Measurements from ENCODE around the gene HES6.

HES6 gene

DNA sequence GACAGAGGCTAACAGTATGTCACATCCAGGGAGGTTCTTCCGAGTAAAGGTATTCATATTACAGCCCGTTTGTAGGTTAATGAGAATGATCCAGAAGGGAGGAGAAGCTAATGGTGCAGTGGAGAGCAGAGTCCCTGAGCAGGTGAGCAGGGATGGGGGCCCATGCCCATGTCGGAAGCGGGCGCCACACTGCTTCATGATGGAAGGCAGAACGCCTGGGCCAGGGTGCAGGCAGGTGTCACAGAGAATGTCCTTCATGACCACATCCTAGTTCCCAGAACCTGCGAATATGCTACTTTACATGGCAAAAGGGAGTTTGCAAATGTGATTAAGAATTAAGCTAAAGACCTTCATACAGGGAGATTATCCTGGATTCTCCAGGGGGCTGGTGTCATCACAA, 4.0 kb downstream of the HES6 start:
- H3K79me2 ChIP-seq (ENCODE audit: insufficient read depth, low read length): no peaks in the 10 kb centered on the region
- no peak overlapping the region for H3K27ac ChIP-seq (ENCODE audit: low read depth, low read length)
- H3K9me3 ChIP-seq (ENCODE audit: insufficient read depth, low read length): no peaks in the 10 kb centered on the region
- TF ChIP-seq EZH2phosphoT487 (conservative IDR thresholded peaks at IDR 0.05; ENCODE audit: low read length): no peak
- TF ChIP-seq, protein P1, sequence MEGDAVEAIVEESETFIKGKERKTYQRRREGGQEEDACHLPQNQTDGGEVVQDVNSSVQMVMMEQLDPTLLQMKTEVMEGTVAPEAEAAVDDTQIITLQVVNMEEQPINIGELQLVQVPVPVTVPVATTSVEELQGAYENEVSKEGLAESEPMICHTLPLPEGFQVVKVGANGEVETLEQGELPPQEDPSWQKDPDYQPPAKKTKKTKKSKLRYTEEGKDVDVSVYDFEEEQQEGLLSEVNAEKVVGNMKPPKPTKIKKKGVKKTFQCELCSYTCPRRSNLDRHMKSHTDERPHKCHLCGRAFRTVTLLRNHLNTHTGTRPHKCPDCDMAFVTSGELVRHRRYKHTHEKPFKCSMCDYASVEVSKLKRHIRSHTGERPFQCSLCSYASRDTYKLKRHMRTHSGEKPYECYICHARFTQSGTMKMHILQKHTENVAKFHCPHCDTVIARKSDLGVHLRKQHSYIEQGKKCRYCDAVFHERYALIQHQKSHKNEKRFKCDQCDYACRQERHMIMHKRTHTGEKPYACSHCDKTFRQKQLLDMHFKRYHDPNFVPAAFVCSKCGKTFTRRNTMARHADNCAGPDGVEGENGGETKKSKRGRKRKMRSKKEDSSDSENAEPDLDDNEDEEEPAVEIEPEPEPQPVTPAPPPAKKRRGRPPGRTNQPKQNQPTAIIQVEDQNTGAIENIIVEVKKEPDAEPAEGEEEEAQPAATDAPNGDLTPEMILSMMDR (IDR thresholded peaks at IDR 0.05; ENCODE audit: insufficient read depth, low read length, poor library complexity, severe bottlenecking): no peak
- no peak overlapping the region for H3K4me2 ChIP-seq (ENCODE audit: low read depth, low read length, poor library complexity, severe bottlenecking)
- no peaks in the 10 kb centered on the region for H3K27me3 ChIP-seq (ENCODE audit: low read length)
- H2AFZ ChIP-seq (ENCODE audit: low read depth, low read length, severe bottlenecking): no peak overlapping the region
- H3K9ac ChIP-seq (ENCODE audit: low read length): no peak overlapping the region
- H3F3A ChIP-seq (ENCODE audit: insufficient read depth): no peaks in the 10 kb centered on the region
- H3K9me2 ChIP-seq (replicated peaks; ENCODE audit: insufficient read depth, low read length): no peaks in the 10 kb centered on the region
- no peaks in the 10 kb centered on the region for H4K20me1 ChIP-seq (ENCODE audit: low read depth, low read length)
- no peaks in the 10 kb centered on the region for H3K36me3 ChIP-seq (ENCODE audit: low read length)
- no peak overlapping the region for H3K4me3 ChIP-seq (ENCODE audit: insufficient read depth, low read length, poor library complexity, severe bottlenecking)

DNA sequence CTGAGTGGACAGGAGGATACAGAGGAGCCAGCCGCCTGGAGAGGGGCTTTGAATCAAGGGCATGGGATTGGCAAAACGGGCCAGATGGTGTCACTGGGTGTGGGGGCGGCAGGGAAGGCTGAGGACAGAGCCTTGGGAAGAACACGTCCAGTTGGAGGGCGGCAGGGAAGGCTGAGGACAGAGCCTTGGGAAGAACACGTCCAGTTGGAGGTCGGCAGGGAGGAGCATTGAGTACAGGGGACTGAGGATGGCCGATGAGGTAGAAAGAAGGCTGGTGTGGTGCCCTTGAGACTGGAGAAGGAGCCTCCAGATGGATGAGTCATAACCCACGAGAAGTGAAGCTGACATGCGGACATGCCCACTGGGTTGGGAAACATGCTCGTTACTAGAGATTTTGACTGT, 4.5 kb downstream of the HES6 start:
- Histone ChIP-seq H3F3A (ENCODE audit: insufficient read depth) (no peaks in the 10 kb centered on the region), H3K9me2 (replicated peaks; ENCODE audit: insufficient read depth, low read length) (no peaks in the 10 kb centered on the region), H2AFZ (ENCODE audit: low read depth, low read length, severe bottlenecking) (no peak overlapping the region), H3K4me2 (ENCODE audit: low read depth, low read length, poor library complexity, severe bottlenecking) (no peak overlapping the region), H3K9me3 (ENCODE audit: insufficient read depth, low read length) (no peaks in the 10 kb centered on the region), H3K4me3 (ENCODE audit: insufficient read depth, low read length, poor library complexity, severe bottlenecking) (no peak overlapping the region), H3K79me2 (ENCODE audit: insufficient read depth, low read length) (no peaks in the 10 kb centered on the region), H3K9ac (ENCODE audit: low read length) (no peak overlapping the region), H3K27me3 (ENCODE audit: low read length) (no peaks in the 10 kb centered on the region), H3K36me3 (ENCODE audit: low read length) (no peaks in the 10 kb centered on the region), H3K27ac (ENCODE audit: low read depth, low read length) (no peak overlapping the region), H4K20me1 (ENCODE audit: low read depth, low read length) (no peaks in the 10 kb centered on the region)
- TF ChIP-seq, protein P1 (IDR thresholded peaks at IDR 0.05; ENCODE audit: insufficient read depth, low read length, poor library complexity, severe bottlenecking): no peak
- TF ChIP-seq EZH2phosphoT487 (conservative IDR thresholded peaks at IDR 0.05; ENCODE audit: low read length): no peak

DNA sequence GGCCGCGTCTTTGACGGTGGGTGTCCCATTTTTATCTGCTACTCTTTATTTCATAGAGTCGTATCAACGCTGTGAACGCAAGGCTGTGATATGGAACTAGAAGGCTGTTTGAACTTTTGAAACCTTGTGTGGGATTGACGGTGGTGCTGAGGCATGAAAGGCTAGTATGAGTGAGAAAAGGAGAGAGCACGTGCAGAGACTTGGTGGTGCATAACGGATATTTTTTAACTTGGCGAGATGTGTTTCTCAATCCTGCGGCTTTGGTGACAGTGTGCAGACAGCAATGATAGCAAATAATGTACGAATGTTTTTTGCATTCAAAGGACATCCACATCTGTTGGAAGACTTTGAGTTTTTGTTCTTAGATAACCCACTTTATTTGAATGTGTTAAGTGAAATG, 6.2 kb downstream of the HES6 start:
- H2AFZ ChIP-seq (ENCODE audit: low read depth, low read length, severe bottlenecking): no peak overlapping the region
- no peaks in the 10 kb centered on the region for H3F3A ChIP-seq (ENCODE audit: insufficient read depth)

More for the DNA sequence above, 6.2 kb downstream of the HES6 start:
- H3K9ac ChIP-seq (ENCODE audit: low read length): no peak overlapping the region
- no peak overlapping the region for H3K27ac ChIP-seq (ENCODE audit: low read depth, low read length)
- no peaks in the 10 kb centered on the region for H4K20me1 ChIP-seq (ENCODE audit: low read depth, low read length)
- H3K4me3 ChIP-seq (ENCODE audit: insufficient read depth, low read length, poor library complexity, severe bottlenecking): no peak overlapping the region
- H3K9me2 ChIP-seq (replicated peaks; ENCODE audit: insufficient read depth, low read length): no peaks in the 10 kb centered on the region
- no peaks in the 10 kb centered on the region for H3K27me3 ChIP-seq (ENCODE audit: low read length)
- no peak for TF ChIP-seq EZH2phosphoT487 (conservative IDR thresholded peaks at IDR 0.05; ENCODE audit: low read length)
- TF ChIP-seq, protein P1 (IDR thresholded peaks at IDR 0.05; ENCODE audit: insufficient read depth, low read length, poor library complexity, severe bottlenecking): no peak
- H3K9me3 ChIP-seq (ENCODE audit: insufficient read depth, low read length): no peaks in the 10 kb centered on the region
- H3K4me2 ChIP-seq (ENCODE audit: low read depth, low read length, poor library complexity, severe bottlenecking): no peak overlapping the region
- no peaks in the 10 kb centered on the region for H3K36me3 ChIP-seq (ENCODE audit: low read length)
- H3K79me2 ChIP-seq (ENCODE audit: insufficient read depth, low read length): no peaks in the 10 kb centered on the region
